GM06990 (cell line): Measurements from ENCODE around the gene MYH13.
A peak's percentile ranks its signal among the peaks of the same experiment; 100 is the strongest.

Source experiments
- DNase-seq: peaks from one replicate; pipeline ENCODE4 v3.0.0-alpha.2; 2011; ENCODE audit not compliant: insufficient read length; ENCODE audit errors: extremely low read depth
- H3K27me3 ChIP-seq: replicated peaks from 2 replicates; pipeline ENCODE4 v1.6.0; 2011; ENCODE audit warnings: low read length; ENCODE audit not compliant: control insufficient read depth, insufficient read depth
- H3K36me3 ChIP-seq: 2 replicates; pipeline ENCODE4 v1.5.1; 2011; ENCODE audit warnings: low read length; ENCODE audit not compliant: control insufficient read depth, insufficient read depth
- H3K4me3 ChIP-seq: replicated peaks from 2 replicates; pipeline ENCODE4 v1.5.1; 2011; ENCODE audit warnings: low read depth, mild to moderate bottlenecking, control low read depth, low read length
- TF ChIP-seq, protein P1 (sequence below): IDR thresholded peaks from 2 replicates; pipeline ENCODE4 v1.5.1; 2011; ENCODE audit warnings: low read length, control low read depth, mild to moderate bottlenecking, inconsistent platforms; ENCODE audit not compliant: insufficient read depth, poor library complexity, severe bottlenecking

Gene MYH13

DNA sequence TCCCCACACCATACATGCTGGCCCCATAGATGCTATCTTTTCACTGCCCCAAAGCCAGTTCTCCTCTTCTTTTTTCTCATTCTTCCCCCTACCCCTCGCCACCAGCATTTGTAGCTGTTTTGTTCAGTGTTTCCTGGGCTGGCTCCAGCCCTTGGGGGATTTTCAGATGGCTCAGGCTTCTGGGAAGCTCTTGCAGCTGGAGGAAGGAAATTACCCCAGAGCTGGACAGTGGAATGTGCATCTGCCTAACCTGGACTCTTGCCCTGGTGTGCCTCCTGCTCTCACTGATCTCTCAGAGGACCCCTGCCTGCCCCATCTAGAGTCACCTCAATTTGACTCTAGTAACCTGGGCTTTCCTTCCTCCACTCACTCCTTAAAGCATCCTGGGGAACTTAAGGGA, 82.8 kb downstream of the MYH13 start:
- TF ChIP-seq, protein P1, sequence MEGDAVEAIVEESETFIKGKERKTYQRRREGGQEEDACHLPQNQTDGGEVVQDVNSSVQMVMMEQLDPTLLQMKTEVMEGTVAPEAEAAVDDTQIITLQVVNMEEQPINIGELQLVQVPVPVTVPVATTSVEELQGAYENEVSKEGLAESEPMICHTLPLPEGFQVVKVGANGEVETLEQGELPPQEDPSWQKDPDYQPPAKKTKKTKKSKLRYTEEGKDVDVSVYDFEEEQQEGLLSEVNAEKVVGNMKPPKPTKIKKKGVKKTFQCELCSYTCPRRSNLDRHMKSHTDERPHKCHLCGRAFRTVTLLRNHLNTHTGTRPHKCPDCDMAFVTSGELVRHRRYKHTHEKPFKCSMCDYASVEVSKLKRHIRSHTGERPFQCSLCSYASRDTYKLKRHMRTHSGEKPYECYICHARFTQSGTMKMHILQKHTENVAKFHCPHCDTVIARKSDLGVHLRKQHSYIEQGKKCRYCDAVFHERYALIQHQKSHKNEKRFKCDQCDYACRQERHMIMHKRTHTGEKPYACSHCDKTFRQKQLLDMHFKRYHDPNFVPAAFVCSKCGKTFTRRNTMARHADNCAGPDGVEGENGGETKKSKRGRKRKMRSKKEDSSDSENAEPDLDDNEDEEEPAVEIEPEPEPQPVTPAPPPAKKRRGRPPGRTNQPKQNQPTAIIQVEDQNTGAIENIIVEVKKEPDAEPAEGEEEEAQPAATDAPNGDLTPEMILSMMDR = no peak

DNA sequence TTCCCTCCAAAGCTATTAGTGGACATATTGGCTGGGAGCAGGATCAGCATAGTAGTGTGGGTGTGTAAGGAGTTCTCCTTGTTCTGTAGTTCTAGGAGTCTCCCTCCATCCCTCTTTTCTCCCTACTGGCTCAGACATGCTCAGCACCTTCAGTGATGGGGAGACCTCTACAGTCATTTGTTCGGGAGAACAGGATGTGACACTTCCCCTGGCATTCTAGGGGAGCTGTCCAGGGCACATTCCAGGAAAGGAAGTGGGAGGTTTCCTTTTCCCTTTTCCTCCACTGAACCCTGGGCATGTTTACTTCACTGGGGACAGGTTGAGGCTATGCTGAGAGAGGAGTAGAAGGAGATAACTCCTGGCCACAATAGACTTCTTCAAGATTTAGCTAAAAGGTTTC, 86.5 kb downstream of the MYH13 start:
- no peak for DNase-seq
- TF ChIP-seq, protein P1 = no peak
- no peaks in the 10 kb centered on the region for H3K36me3 ChIP-seq
- H3K4me3 ChIP-seq = no peak overlapping the region
- H3K27me3 ChIP-seq = no peaks in the 10 kb centered on the region

More for the DNA sequence above, 82.8 kb downstream of the MYH13 start:
- DNase-seq = no peak
- Histone ChIP-seq H3K36me3 (no peaks in the 10 kb centered on the region), H3K27me3 (no peaks in the 10 kb centered on the region), H3K4me3 (no peak overlapping the region)

DNA sequence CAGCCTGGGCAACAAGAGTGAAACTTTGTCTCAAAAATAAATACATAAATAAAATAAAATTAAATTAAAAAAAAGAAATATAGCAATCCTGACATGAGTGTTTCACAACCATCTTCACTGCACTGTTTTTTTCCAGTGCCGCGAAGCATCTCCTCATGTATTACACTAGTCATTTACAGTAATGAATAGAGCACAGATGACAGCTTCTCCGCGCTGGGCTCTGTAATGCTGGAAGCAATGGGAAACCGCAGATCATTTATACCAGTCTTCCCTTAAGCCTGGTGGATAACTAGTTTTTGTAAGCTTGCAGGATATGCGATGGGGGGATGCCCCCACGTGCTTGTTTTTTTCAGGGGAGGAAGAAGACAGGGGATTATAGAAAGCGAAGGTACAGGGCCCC, 86.9 kb downstream of the MYH13 start:
- H3K36me3 ChIP-seq = no peaks in the 10 kb centered on the region
- TF ChIP-seq, protein P1 = no peak
- no peaks in the 10 kb centered on the region for H3K27me3 ChIP-seq
- DNase-seq = no peak
- H3K4me3 ChIP-seq = no peak overlapping the region

DNA sequence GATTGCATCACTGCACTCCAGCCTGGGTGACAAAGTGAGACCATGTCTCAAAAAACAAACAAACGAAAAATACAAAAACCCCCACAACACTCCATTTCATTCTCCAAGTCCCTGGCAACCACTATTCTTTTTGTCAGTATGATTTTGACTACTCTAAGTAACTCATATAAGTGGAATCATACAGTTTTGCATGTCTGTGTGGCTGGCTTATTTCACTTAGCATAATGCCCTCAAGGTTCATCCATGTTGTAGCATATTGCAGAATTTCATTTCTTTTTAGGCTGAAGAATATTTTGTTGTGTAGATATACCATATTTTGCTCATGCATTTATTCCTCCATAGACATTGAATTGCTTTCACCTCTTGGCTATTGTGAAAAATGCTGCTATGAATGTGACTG, 92.7 kb downstream of the MYH13 start:
- H3K27me3 ChIP-seq = no peaks in the 10 kb centered on the region
- no peak overlapping the region for H3K4me3 ChIP-seq
- no peaks in the 10 kb centered on the region for H3K36me3 ChIP-seq
- DNase-seq = no peak
- TF ChIP-seq, protein P1 = no peak

DNA sequence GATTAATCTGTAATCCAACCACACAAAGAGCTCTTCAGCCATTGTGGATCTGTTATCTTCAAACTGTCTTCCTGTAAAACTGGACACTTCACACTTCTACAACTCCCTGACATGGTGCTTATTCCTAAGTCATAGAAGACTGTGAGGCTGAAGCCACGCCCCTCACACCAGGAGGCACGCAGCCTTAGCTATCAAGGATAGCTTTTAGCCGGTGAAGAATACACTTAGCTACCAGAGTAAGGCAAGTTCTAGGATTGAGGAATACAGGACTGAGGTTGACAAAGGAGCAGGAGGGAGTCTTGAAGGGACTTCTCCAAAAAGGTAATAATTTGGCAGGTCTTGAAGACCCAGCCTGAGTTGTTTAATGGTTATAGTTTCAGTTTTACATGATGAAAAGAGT, 94.6 kb downstream of the MYH13 start:
- Histone ChIP-seq H3K4me3 (peak overlapping the region; percentile 40; the same call in 1 of the 2 replicates), H3K27me3 (no peaks in the 10 kb centered on the region), H3K36me3 (no peaks in the 10 kb centered on the region)
- TF ChIP-seq, protein P1 = no peak
- no peak for DNase-seq

DNA sequence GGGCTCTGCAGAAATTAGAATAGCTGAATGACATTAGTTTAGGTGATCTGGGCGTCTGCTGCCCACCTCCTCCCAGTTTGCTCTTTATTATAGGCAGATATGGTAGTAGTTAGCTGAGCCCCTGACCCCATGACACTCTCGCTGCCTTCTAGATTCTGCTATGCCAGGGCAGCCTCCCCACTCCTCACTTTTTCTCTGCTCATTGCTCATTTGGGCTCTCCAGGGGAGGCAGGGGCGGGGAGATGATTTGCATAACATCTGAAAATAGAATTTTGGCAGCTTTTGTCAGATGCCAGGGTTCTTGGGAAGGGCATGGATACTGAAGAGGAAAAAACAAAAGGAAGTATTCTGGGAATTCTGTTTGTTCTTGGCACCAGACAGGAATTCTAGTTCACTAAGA, 96.4 kb downstream of the MYH13 start:
- no peak for DNase-seq
- Histone ChIP-seq H3K36me3 (no peaks in the 10 kb centered on the region), H3K27me3 (no peaks in the 10 kb centered on the region), H3K4me3 (no peak overlapping the region)
- TF ChIP-seq, protein P1 = no peak
